HG02885 (cell line): ENCODE measurements around the gene HOXD10.

Experiments used
- ATAC-seq: cut with Tn5 transposase; IDR thresholded peaks from one replicate; pipeline ENCODE4 v1.9.1; 2021; ENCODE audit warnings: mild to moderate bottlenecking; ENCODE audit not compliant: unreplicated experiment, poor library complexity

HOXD10 gene

DNA sequence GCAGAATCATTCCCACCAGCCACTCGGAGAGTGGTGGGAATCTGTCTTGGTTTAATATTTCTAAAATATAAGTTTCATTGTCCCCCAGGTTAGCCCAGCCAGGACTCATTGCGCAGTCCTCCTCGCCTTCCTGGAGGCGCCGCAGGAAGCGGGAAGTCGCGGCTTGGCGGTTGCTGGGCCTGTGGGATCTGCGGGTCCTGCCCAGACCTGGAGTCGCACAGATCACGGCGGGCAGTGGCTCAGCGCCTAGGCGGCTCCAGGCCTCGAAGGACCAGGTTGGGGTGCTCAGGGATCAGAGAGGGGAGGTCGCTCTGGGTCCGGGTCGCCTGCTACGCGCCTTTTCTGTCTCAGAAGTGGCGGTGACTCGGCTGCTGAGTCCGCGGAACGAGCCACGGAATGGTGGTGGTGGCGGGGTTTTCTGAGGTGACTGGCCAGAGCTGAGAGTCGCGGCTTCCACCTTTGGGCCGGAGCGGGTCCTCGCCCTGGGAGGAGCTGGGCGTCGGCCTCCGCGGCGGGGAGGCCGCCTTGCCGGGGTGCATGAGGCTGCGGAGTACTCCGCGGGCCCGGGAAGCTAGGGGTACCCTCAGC, 43.2 kb downstream of the HOXD10 start:
- no peak for ATAC-seq

DNA sequence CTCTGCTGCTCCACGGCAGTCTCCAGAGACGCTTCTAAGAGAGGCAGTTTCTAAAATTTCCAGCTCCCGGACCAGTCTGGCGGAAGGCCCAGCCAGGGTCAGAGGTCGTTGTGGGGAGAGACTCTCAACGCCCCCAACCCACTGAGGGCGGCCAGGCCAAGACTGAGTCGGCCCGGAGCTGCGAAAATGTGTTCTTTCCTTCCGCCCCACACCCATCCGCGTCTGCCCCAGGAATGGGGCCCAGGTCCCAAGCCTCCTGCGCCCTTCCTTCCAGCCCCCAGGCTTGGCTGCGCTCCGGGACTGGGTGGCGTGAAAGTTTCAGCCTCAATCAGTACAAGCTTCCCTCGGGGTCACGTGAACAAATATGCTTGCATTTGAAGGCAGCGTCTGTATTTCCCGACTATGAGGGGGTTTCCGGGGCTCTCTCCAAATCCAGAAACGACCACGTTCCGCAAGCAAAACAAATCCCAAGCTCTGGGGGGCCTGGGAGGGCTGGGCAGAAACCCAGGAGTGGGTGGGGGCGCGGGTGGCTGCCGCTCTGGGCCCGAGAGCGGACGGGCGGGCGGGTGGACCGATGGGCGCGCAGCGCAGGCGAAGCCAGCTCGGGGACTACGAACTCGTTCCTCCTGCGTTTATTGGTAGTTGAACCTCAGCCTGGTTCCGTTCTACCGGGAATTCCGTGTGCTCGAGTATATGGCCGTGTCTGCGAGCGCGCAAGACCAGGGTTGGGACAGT, 43.8 kb downstream of the HOXD10 start:
- no peak for ATAC-seq

DNA sequence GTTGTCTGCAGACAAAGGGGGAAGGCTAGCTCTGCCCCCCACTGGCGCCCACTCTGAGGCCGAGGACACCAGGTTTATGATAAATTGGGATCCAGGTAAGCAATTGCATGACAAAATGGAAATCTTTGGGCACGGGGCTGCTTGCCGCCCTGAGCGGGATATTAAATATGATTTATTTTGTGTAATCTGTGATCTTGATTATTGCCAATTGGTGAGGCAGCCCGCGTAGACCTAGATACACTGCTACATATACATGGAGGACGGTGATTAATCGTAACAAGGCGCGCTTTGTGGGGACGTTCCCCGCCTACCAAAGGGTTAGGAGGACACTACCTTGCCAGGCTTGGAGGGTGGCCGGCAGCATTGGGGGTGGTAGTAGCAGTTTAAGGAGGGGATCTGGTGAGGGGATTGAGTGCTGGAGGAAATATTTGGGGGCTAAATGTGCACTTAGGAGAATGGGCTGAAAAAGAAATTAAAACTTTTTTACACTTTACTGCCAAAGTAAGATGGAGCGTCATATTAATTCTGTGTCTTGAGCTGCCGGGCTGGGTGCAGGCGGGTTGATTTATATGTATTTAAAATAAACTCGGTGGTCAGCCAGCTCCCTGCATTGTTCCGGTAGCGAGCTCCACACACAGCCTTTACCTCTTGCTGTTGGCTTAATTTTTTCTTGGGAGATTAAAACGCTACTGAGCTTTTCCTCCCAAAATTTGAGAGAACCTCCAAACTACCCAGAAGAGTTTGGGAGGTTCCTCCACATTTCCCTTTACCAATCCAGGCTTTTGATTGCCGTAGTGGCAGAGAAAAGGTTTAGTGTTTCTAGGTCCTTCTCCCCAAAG, 44.6 kb downstream of the HOXD10 start:
- no peak for ATAC-seq

DNA sequence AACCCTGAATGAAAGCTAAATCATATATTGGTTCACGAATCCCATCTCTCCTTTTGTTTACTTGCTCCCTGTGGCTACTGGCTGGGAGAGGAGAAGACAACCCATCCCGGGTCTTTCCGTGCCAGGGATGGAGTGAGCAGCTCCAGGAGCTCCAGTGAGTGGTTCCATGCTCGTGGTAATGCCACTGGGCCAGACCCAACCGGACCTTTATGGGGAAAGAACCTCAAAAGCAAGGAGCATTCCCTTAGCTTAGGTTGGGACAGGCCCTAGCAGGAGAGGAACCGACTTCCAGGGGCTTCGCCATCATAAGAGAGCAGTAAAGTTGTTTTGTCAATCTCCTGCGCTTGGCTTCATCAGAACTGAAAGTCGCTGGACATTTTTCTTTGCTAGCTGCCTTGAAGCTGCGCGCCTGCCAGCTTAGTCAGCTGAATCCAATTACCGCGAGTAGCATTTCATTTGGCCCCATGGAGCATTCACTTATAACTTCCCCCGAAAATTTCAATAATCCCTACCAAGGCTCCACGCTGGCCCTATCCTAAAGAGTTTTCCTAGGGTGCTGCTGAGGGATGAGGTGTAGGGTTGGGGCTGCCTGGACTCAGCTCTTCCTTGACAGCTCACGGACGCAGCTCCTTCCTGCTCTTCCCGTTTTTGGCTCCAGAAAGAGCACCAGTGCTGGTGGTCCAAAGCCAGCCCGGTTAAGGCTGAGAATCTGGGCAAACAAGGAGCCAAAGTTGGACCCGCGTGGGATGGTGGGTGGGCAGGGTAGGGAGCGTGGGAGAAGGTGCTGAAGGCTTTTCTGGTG, 45.4 kb downstream of the HOXD10 start:
- ATAC-seq: no peak

DNA sequence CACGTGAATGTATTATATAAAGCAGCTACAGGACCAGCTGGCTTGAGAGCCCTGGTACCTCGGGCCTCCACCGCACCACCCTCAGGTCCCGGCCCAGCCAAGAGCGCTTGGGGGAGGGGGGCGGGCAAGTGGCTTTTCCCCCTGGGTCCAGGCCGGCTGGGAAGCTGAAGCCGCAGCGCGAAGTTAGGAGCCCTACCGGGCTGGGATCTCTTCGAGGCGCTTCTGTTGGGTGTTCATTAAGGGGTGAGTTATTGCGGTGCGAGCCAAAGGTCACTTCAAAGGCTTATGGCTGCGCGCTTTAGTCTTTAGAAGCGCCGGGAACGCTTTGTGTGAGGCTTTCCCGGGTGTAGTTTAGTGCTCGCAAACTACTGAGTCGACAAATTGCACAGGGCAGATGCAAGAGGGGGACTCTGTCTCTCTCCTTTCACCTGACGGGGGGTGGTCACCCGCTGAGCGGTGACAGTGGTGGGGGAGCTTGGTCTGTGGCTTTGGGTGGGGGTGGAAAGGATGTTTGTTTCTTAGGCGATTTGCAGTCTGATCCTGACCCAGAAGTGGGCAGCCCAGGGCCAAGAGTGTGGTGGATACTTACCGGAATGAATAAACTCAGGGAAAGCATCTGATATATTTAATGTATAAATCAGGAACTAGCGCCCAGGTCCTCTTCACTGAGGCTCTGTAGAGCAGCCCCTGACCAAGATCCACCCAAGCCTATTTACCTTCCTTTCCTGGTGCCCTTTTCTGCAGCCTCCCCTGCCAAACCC, 46.5 kb downstream of the HOXD10 start:
- ATAC-seq: no peak

DNA sequence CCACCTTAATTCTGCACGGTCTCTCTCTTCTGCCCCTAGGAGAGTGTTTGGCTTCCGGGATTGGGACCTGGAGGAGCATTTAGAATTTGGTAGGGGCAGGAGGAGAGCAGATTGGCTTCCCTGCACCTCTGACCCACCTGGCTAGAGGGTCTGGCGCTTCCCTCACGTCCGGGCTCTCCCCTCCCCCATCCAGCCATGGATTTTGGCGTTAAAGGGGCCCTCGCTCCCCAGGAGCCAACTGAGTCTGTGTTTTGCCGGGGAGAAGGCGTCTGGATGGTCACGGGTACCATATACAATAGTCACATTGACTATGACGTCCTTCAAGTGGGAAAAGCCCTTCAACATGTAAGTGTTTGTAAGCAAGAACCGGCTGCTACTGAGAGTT, 47.1 kb downstream of the HOXD10 start:
- ATAC-seq: no peak

DNA sequence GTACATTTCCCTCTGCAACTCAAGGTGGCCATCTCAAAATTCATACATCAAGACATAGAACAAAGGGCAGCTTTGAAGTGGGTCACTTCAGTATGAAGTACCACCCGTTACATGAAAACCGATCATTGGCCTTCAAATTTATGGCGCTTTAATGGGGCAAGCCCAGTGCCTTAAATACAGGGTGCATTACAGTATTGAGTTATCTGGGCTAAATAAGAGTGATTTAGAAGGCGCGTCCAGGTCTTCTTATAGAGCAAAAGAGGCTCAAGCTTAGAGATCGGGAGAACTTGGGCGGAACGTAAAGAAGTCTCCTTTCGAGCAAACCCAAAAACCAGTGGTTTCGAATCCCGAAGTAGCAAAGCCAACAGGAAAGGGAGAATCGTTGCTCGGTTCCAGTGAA, 47.6 kb downstream of the HOXD10 start:
- no peak for ATAC-seq

DNA sequence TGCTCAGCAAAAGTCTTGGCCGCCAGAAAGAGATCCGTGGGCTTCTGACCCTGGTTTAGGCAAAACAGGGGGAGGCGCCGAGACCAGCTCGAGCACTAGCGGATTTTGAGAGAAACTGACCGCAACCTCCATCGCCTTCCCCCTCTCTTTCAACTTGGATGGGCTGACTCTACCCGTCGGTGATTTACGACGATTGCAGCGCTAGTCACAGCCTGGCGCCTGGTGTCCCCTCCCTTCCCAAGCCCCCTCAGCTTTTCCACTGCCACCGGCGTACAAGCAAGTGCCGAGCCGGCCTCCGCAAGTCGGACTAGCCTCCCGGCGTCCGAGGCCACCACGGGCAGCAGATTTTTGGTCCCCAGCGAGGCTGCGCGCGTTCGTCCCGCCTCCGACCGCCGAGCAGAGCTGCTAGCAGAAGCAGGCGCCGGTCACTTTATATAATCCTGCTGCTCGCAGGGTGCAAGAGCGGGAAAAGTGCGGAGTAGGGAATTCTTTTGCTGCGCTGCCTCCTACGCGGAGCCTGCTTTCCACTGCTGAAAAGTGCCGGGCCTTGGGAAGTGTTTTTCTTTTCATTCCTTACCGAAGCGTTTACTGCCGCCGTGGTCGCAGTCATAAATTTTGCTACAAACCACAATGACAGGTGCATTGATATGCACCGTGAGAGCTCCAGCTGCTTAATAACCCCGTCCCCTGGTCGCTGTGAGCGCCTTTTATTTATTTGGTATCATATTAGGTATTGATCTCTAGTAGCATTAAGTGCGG, 48.2 kb downstream of the HOXD10 start:
- no peak for ATAC-seq

DNA sequence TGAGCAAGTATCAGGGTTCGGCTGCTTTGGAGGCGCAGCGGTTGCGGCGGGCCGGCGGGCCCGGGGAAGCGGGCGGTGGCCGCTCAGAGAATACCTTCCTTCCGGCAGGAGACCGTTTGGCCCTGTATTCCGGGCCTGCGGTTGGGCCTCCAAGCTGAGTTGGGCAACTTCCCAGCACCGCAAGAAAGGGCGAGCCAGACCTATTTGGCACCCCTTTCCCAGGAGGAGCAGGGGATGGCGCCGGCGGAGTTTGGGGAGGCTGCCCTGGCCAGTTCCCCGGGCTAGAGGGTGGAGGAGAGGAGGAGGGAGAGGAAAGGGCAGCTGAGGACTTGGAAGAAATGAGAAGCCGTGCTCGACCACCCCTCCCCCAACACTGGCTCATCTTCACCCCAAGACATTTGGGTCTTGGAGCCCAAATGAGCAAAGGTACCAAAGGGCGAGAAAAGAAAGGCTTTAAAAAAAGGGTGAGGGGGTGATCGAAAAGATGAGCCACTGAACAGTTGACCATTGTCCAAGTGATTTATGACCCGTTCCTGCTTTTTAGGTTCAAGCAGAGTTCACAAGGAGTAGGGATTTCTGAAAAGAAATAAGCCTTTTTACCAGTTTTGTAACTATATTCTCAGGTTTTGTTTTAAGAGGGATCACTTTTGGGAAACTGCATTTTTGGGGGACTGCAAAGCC, 48.9 kb downstream of the HOXD10 start:
- ATAC-seq: no peak

DNA sequence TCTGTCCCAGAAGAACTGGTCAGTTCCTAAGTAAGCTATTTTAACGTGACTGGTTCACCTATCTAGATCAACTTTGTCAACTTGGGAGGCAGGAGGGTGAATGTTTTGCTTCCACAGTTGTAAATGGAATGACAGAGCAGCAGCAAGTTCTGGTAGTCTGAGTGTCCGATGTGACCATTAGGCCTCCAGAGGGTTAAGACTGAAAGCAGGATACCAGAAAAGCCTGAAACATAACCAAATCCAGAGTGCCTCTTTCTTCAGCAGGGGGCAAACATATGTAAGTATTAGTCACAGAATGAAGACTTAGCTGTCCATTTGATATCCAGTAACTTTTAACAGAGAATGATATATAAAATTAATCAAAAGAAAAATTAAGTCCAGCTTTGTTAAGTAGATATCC, 49.7 kb downstream of the HOXD10 start:
- ATAC-seq: no peak

DNA sequence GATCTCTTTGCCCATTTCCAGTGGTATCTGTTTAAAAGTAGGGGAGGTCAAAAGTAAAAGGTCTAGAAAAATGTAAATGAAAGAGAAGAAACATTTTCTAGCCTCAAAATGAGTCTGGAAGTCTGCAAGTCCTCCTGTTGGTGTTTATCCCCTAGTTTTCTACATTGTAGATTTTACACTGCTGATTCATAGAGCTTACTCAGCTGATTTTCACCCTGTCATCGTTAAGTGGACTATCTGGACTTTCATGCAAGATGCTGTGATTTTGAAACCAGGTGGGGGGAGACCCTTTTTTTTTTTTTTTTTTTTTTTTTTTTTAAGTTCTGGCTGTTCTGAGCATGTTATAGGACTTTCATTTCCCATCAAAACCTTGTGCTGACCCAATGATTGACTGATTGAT, 50.8 kb downstream of the HOXD10 start:
- ATAC-seq: no peak

DNA sequence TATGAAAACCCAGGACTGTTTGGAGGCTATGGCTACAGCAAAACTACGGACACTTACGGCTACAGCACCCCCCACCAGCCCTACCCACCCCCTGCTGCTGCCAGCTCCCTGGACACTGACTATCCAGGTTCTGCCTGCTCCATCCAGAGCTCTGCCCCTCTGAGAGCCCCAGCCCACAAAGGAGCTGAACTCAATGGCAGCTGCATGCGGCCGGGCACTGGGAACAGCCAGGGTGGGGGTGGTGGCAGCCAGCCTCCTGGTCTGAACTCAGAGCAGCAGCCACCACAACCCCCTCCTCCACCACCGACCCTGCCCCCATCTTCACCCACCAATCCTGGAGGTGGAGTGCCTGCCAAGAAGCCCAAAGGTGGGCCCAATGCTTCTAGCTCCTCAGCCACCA, 52.6 kb downstream of the HOXD10 start:
- ATAC-seq: no peak
